PC-9 (cell line): ENCODE measurements around the gene LNP1. TPM values are rescaled to one million over a fixed set of nuclear protein-coding genes. Genes with fewer than 3 reads are reported as not detected.

Source experiments
- BruUV-seq: library from RNA; stranded (reverse); fragments of 400-500 nt; replicated peaks from 2 replicates; lab custom pipeline; 2021; lab: Mats Ljungman, UMichigan
- CTCF ChIA-PET: fragments of 300-600 bp; sonication (Branson Sonifier 250); formaldehyde crosslinking; loops from one replicate; lab custom pipeline; 2022; ENCODE audit warnings: antibody characterized with exemption; lab: Charles Lee
- POLR2A ChIA-PET: fragments of 300-600 bp; sonication (Branson Sonifier 250); formaldehyde crosslinking; loops from one replicate; lab custom pipeline; 2022; ENCODE audit warnings: antibody characterized with exemption; ENCODE audit not compliant: unreplicated experiment; lab: Charles Lee
- DNase-seq, 2 experiments: peaks; one replicate each; pipeline versions ENCODE4 v3.0.0 to v3.0.0-alpha.2; 2015 to 2022; ENCODE audit warnings: mixed read lengths in 1 of 2
- H2AFZ ChIP-seq: fragments of 200-600 bp; sonication (generic); 2 replicates; pipeline ENCODE4 v1.8.1; 2017; ENCODE audit warnings: antibody characterized with exemption
- H3F3A ChIP-seq: fragments of 200-600 bp; sonication (generic); 2 replicates; pipeline ENCODE4 v1.8.1; 2017; ENCODE audit warnings: antibody characterized with exemption, mild to moderate bottlenecking, low read depth; ENCODE audit not compliant: insufficient read depth
- H3K27ac ChIP-seq: fragments of 200-600 bp; sonication (generic); 2 replicates; pipeline ENCODE4 v1.6.1; 2016; ENCODE audit warnings: mixed run types
- H3K27me3 ChIP-seq: fragments of 200-600 bp; sonication (generic); 2 replicates; pipeline ENCODE4 v1.6.1; 2016; ENCODE audit warnings: low read depth, mixed run types; ENCODE audit not compliant: insufficient read depth
- H3K36me3 ChIP-seq: fragments of 200-600 bp; sonication (generic); 2 replicates; pipeline ENCODE4 v1.6.1; 2016; ENCODE audit warnings: low read depth, mixed run types
- H3K4me1 ChIP-seq: fragments of 200-600 bp; sonication (generic); replicated peaks from 2 replicates; pipeline ENCODE4 v1.6.1; 2016; ENCODE audit warnings: mixed run types; ENCODE audit not compliant: insufficient read depth
- H3K4me2 ChIP-seq: fragments of 200-600 bp; sonication (generic); 2 replicates; pipeline ENCODE4 v1.6.1; 2017; ENCODE audit warnings: mixed run types
- H3K4me3 ChIP-seq: fragments of 200-600 bp; sonication (generic); 2 replicates; pipeline ENCODE4 v1.6.1; 2016; ENCODE audit warnings: mixed run types
- H3K79me2 ChIP-seq: fragments of 200-600 bp; sonication (generic); 2 replicates; pipeline ENCODE4 v1.6.1; 2017; ENCODE audit warnings: low read depth, mixed run types
- H3K9me2 ChIP-seq: fragments of 200-600 bp; sonication (generic); 2 replicates; pipeline ENCODE4 v1.8.1; 2017; ENCODE audit warnings: mild to moderate bottlenecking; ENCODE audit not compliant: insufficient read depth
- H3K9me3 ChIP-seq: fragments of 200-600 bp; sonication (generic); 2 replicates; pipeline ENCODE4 v1.8.1; 2016; ENCODE audit warnings: low read depth; ENCODE audit not compliant: insufficient read depth
- H4K20me1 ChIP-seq: fragments of 200-600 bp; sonication (generic); 2 replicates; pipeline ENCODE4 v1.8.1; 2017; ENCODE audit not compliant: insufficient read depth
- CTCF ChIP-seq: fragments of 200-600 bp; sonication (generic); conservative IDR thresholded peaks from 2 replicates; pipeline ENCODE4 v1.6.1; 2017; ENCODE audit warnings: mixed run types, antibody characterized with exemption, mild to moderate bottlenecking, moderate library complexity
- EZH2 ChIP-seq: fragments of 200-600 bp; sonication (generic); IDR thresholded peaks from 2 replicates; pipeline ENCODE4 v1.8.0; 2017; ENCODE audit warnings: antibody characterized with exemption, low read depth
- intact Hi-C: fragments of 100-400 bp; cut with micrococcal nuclease; formaldehyde crosslinking; loops from one replicate; pipeline ENCODE4 v1.10.0; 2022; ENCODE audit not compliant: unreplicated experiment
- total RNA-seq: library from RNA; stranded (reverse); gene quantifications from 2 replicates; pipeline ENCODE4 v1.2.3, GENCODE V29; 2021

Gene LNP1
- total RNA-seq, 1 experiment from 2014 or later, result 4.8 TPM

DNA sequence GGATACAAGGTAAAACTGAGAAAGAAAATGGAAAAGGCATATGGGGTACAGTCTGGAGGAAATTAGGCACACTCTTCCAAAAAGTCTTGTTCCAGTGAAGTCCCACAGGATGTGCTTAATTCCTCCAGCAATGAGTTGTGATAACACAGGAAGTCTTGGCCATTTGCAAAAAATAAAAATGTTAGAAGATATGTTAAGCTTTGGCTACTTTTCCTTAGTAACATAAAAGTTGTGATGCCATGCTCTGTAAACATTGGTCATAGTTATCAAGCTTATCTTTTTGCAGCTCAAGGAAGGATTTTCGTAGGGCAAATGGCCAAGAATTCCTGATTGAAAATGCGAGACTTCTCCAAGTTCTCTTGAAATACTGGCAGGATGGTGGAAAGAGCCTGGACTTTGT lies 26.4 kb downstream of the LNP1 start:
- POLR2A ChIA-PET, result no interaction called here
- no peaks in the 10 kb centered on the region for H3K36me3 ChIP-seq
- H3K9me3 ChIP-seq, result 0 out of 2 replicates have a peak, but pooled peaks cover 8% of the 10 kb centered on the region
- no peaks in the 10 kb centered on the region for H3K79me2 ChIP-seq
- peaks cover 13% of the 10 kb centered on the region; the same call in 1 of the 2 replicates for H3F3A ChIP-seq
- no peak overlapping the region for H3K4me3 ChIP-seq
- H3K4me1 ChIP-seq, result peaks cover 22% of the 10 kb centered on the region
- no peaks in the 10 kb centered on the region for H3K9me2 ChIP-seq
- intact Hi-C loops, result no loop called here
- TF ChIP-seq CTCF (no peak), EZH2 (no peak)
- H3K4me2 ChIP-seq, result no peak overlapping the region
- no peak for DNase-seq
- no peaks in the 10 kb centered on the region for H3K27me3 ChIP-seq
- H4K20me1 ChIP-seq, result no peaks in the 10 kb centered on the region
- no TSS peak for BruUV-seq
- no peak overlapping the region for H3K27ac ChIP-seq
- CTCF ChIA-PET, result interaction anchor here (0.6 kb wide), 1 partner anchor 45 kb away, joined by 8 read pairs; no protein-coding TSS in a partner anchor
- H2AFZ ChIP-seq, result no peak overlapping the region

DNA sequence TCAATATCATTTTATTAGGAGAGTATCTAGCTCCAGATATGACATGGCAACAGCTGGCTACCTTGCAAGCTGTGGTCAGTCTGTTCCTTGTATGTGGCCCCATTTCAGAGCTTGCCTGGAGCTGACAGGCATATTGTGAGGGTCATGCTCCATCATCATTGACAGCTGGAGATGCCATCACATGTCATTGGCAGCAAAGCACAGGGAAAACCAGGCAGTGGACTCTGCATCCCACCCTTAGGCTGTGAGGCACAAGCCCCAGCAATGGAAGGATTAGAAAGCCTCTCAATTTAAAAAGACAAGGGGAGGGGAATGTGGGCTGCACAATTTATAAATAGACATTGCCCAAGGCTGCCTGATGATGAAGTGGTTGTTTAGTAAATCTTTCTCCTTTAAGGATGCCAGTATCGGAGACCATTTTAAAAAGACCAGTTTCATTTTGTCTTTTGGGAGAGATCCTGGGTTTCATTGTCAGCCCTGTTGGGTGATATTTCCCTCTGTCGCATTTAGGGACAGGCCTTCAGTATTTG lies 27.9 kb downstream of the LNP1 start:
- Histone ChIP-seq H3K9me2 (no peaks in the 10 kb centered on the region), H3K4me2 (no peak overlapping the region), H3K27me3 (no peaks in the 10 kb centered on the region), H3F3A (peaks cover 13% of the 10 kb centered on the region; the same call in 1 of the 2 replicates), H3K4me1 (peaks cover 21% of the 10 kb centered on the region), H3K9me3 (0 out of 2 replicates have a peak, but pooled peaks cover 8% of the 10 kb centered on the region), H2AFZ (no peak overlapping the region), H3K36me3 (no peaks in the 10 kb centered on the region), H3K4me3 (no peak overlapping the region), H3K79me2 (no peaks in the 10 kb centered on the region), H4K20me1 (no peaks in the 10 kb centered on the region), H3K27ac (no peak overlapping the region)
- CTCF ChIA-PET, result no interaction called here
- intact Hi-C loops, result no loop called here
- POLR2A ChIA-PET, result no interaction called here
- TF ChIP-seq CTCF, result no peak
- no peak for TF ChIP-seq EZH2
- no peak for DNase-seq
- no TSS peak for BruUV-seq

DNA sequence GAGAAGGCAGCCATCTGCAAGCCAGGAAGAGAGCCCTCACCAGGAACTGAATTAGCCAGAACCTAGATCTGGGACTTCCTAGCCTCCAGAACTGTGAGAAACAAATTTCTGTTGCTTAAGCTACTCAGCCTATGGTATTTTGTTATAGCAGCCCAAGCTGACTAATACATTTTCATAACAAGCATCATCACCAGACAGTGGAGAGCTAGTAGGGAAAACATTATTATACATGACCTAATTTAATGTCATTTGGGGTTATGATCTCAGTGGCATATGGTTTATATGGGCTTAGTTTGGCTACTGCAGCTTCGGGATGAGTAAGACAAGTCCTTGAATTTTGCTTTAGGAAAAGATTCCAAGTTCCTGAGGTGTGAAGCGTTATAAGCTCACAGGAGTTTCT lies 35.6 kb downstream of the LNP1 start:
- POLR2A ChIA-PET, result interaction anchor here (0.5 to 1.0 kb wide), 2 partner anchors 36 to 56 kb away, joined by 5 read pairs; partner anchors contain the start of genes LNP1, TMEM45A and TOMM70
- Histone ChIP-seq H3K36me3 (no peaks in the 10 kb centered on the region), H2AFZ (no peak overlapping the region), H3K27ac (no peak overlapping the region), H3K9me3 (peaks cover 8% of the 10 kb centered on the region; the same call in 1 of the 2 replicates), H3K27me3 (no peaks in the 10 kb centered on the region), H4K20me1 (no peaks in the 10 kb centered on the region), H3K4me3 (no peak overlapping the region), H3K79me2 (no peaks in the 10 kb centered on the region), H3K4me2 (no peak overlapping the region), H3K4me1 (no peaks in the 10 kb centered on the region), H3F3A (no peaks in the 10 kb centered on the region), H3K9me2 (no peaks in the 10 kb centered on the region)
- no peak for DNase-seq
- no peak for TF ChIP-seq CTCF
- CTCF ChIA-PET, result no interaction called here
- BruUV-seq, result no TSS peak
- intact Hi-C loops, result no loop called here
